WTC11 (cell line): ENCODE data around the gene SND1.

ENCODE experiments used
- CREB1 ChIP-seq: sonication (generic); formaldehyde crosslinking; IDR thresholded peaks from 2 replicates; pipeline ENCODE4 v1.8.0; 2023; ENCODE audit warnings: mild to moderate bottlenecking, missing genetic modification reagents
- JAZF1 ChIP-seq: fragments of 250-450 bp; sonication (Bioruptor Pico); IDR thresholded peaks from 2 replicates; pipeline ENCODE4 v1.9.0; 2021; ENCODE audit warnings: moderate library complexity, mild to moderate bottlenecking, inconsistent platforms
- NR2C2 ChIP-seq: sonication (generic); formaldehyde crosslinking; IDR thresholded peaks from 2 replicates; pipeline ENCODE4 v1.8.0; 2022; ENCODE audit warnings: mild to moderate bottlenecking, missing genetic modification reagents
- TEAD4 ChIP-seq: sonication (generic); formaldehyde crosslinking; IDR thresholded peaks from 2 replicates; pipeline ENCODE4 v1.8.0; 2022; ENCODE audit warnings: mild to moderate bottlenecking, missing genetic modification reagents
- ZNF219 ChIP-seq: sonication (generic); formaldehyde crosslinking; IDR thresholded peaks from 2 replicates; pipeline ENCODE4 v1.8.0; 2023; ENCODE audit warnings: missing genetic modification reagents, mild to moderate bottlenecking, borderline replicate concordance
- ZNF263 ChIP-seq: sonication (generic); formaldehyde crosslinking; IDR thresholded peaks from 2 replicates; pipeline ENCODE4 v1.8.1; 2022; ENCODE audit warnings: low read depth, mild to moderate bottlenecking, moderate library complexity, missing genetic modification reagents
- TF ChIP-seq, protein P1 (sequence below): fragments of 200-600 bp; IDR thresholded peaks from 2 replicates; pipeline ENCODE4 v1.8.0; 2022; ENCODE audit warnings: antibody characterized with exemption
- TF ChIP-seq, protein P2 (sequence below): sonication (generic); formaldehyde crosslinking; IDR thresholded peaks from 2 replicates; pipeline ENCODE4 v1.8.0; 2022; ENCODE audit warnings: missing genetic modification reagents
- TF ChIP-seq, protein P3 (sequence below): sonication (generic); formaldehyde crosslinking; IDR thresholded peaks from 2 replicates; pipeline ENCODE4 v1.8.1; 2023; ENCODE audit warnings: mild to moderate bottlenecking, missing genetic modification reagents, moderate library complexity
- TF ChIP-seq, protein P4 (sequence below): sonication (generic); formaldehyde crosslinking; IDR thresholded peaks from 2 replicates; pipeline ENCODE4 v1.8.0; 2022; ENCODE audit warnings: mild to moderate bottlenecking, missing genetic modification reagents

DNA sequence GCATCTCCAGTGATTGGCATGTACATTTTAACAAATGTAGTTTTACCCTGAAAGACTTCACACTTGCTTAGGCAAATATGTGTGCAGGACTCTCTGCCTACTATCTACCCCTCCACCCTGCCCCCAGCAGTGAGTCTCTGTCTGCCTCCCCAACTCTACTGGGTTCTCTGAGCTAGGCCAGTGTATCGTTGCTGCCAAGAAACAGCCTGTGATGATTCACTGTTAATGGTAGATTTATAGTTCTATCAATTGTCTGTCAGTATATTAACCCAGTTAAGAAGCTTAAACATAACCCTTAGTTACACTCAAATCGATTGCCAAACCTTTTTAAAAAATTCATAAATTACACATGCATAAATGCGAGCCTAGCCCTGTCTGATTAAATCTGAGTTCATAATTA is 137.0 kb downstream of the SND1 start:
- TF ChIP-seq, protein P1, sequence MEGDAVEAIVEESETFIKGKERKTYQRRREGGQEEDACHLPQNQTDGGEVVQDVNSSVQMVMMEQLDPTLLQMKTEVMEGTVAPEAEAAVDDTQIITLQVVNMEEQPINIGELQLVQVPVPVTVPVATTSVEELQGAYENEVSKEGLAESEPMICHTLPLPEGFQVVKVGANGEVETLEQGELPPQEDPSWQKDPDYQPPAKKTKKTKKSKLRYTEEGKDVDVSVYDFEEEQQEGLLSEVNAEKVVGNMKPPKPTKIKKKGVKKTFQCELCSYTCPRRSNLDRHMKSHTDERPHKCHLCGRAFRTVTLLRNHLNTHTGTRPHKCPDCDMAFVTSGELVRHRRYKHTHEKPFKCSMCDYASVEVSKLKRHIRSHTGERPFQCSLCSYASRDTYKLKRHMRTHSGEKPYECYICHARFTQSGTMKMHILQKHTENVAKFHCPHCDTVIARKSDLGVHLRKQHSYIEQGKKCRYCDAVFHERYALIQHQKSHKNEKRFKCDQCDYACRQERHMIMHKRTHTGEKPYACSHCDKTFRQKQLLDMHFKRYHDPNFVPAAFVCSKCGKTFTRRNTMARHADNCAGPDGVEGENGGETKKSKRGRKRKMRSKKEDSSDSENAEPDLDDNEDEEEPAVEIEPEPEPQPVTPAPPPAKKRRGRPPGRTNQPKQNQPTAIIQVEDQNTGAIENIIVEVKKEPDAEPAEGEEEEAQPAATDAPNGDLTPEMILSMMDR, result no peak
- TF ChIP-seq, protein P2, sequence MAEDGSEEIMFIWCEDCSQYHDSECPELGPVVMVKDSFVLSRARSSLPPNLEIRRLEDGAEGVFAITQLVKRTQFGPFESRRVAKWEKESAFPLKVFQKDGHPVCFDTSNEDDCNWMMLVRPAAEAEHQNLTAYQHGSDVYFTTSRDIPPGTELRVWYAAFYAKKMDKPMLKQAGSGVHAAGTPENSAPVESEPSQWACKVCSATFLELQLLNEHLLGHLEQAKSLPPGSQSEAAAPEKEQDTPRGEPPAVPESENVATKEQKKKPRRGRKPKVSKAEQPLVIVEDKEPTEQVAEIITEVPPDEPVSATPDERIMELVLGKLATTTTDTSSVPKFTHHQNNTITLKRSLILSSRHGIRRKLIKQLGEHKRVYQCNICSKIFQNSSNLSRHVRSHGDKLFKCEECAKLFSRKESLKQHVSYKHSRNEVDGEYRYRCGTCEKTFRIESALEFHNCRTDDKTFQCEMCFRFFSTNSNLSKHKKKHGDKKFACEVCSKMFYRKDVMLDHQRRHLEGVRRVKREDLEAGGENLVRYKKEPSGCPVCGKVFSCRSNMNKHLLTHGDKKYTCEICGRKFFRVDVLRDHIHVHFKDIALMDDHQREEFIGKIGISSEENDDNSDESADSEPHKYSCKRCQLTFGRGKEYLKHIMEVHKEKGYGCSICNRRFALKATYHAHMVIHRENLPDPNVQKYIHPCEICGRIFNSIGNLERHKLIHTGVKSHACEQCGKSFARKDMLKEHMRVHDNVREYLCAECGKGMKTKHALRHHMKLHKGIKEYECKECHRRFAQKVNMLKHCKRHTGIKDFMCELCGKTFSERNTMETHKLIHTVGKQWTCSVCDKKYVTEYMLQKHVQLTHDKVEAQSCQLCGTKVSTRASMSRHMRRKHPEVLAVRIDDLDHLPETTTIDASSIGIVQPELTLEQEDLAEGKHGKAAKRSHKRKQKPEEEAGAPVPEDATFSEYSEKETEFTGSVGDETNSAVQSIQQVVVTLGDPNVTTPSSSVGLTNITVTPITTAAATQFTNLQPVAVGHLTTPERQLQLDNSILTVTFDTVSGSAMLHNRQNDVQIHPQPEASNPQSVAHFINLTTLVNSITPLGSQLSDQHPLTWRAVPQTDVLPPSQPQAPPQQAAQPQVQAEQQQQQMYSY (CRISPR knock-in tag), result no peak
- TF ChIP-seq ZNF219 (no peak), ZNF263 (CRISPR knock-in tag) (no peak), NR2C2 (CRISPR knock-in tag) (no peak), TEAD4 (CRISPR knock-in tag) (no peak), CREB1 (CRISPR knock-in tag) (no peak), JAZF1 (CRISPR knock-in tag) (no peak)
- TF ChIP-seq, protein P3, sequence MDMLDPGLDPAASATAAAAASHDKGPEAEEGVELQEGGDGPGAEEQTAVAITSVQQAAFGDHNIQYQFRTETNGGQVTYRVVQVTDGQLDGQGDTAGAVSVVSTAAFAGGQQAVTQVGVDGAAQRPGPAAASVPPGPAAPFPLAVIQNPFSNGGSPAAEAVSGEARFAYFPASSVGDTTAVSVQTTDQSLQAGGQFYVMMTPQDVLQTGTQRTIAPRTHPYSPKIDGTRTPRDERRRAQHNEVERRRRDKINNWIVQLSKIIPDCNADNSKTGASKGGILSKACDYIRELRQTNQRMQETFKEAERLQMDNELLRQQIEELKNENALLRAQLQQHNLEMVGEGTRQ (CRISPR knock-in tag), result no peak
- TF ChIP-seq, protein P4, sequence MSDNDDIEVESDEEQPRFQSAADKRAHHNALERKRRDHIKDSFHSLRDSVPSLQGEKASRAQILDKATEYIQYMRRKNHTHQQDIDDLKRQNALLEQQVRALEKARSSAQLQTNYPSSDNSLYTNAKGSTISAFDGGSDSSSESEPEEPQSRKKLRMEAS (CRISPR knock-in tag), result no peak
